Uterus (tissue), 2 donors: Measurements from ENCODE around the gene FRAT2.

Source experiments
- CTCF ChIP-seq, 4 experiments: fragments of 200-600 bp in 2 of 4; fragments of 450-650 bp in 2 of 4; sonication (generic) in 2 of 4; IDR thresholded peaks; one replicate each; pipeline ENCODE4 v1.5.1; 2016 to 2019; ENCODE audit warnings: antibody characterized with exemption in 4 of 4, mild to moderate bottlenecking in 2 of 4, moderate library complexity in 1 of 4
- POLR2A ChIP-seq, 2 donors: fragments of 450-650 bp; IDR thresholded peaks; one replicate each; pipeline ENCODE4 v1.6.1; 2016; ENCODE audit warnings: antibody characterized with exemption in 2 of 2, mild to moderate bottlenecking in 1 of 2, moderate library complexity in 1 of 2

DNA sequence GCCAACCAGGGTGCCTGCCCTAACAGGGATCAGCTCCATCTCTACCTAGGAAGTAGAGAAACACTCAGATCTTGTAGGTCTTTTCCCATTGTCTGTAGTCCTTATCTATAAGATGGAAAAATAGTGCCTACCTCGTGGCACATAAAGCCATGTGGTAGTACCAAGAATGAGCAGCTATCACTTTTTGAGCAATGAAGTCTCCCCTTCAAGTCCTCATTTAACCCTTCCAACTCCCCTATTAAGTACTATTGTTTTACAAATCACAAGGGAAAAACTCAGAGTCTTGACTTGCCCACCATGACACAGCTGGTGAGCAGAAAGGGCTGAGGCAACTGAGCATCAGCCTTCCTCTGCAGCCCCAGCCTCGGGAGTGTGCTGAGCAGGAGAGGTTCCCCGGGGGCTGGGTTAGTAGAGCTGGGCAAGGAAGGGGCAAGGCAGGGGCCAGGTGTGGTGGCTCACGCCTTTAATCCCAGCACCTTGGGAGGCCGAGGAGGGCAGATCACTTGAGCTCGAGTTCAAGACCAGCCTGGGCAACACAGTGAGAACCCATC lies 3.3 kb downstream of the FRAT2 start:
- no peak for TF ChIP-seq POLR2A (IDR thresholded peaks at IDR 0.05)
- no peak for TF ChIP-seq CTCF (IDR thresholded peaks at IDR 0.05)
